Measurements from ENCODE around the gene DLGAP4.

DLGAP4 gene

GRCh38 chr20:36305602-36306551 lies at the start of gene DLGAP4:
DLGAP4 (plus strand) TSS chr20:36306339; CDS start chr20:36431718, 125,379 bp downstream.
- Histone ChIP-seq H3K9me2 (replicated peaks; ENCODE audit: control insufficient read depth, low read length) (no peaks in the 10 kb centered on the region), H3K79me2 (ENCODE audit: control insufficient read depth, low read length) (no peaks in the 10 kb centered on the region), H3K27me3 (ENCODE audit: control insufficient read depth, low read length) (peaks cover 34% of the 10 kb centered on the region), H3K4me2 (ENCODE audit: low read length) (no peak within 1 kb of the TSS), H4K20me1 (ENCODE audit: control insufficient read depth, insufficient read depth, low read depth, low read length) (no peaks in the 10 kb centered on the region), H3F3A (ENCODE audit: control insufficient read depth, insufficient read depth) (peaks cover 2% of the 10 kb centered on the region; the same call in 1 of the 2 replicates), H3K4me1 (ENCODE audit: control insufficient read depth, low read length) (no peaks in the 10 kb centered on the region), H3K4me3 (ENCODE audit: low read length) (no peak within 1 kb of the TSS), H3K9me3 (ENCODE audit: control insufficient read depth, insufficient read depth, low read length) (no peaks in the 10 kb centered on the region), H3K27ac (ENCODE audit: low read depth, low read length) (no peak within 1 kb of the TSS), H3K36me3 (ENCODE audit: control insufficient read depth, low read length) (no peaks in the 10 kb centered on the region)
- TF ChIP-seq, protein P1, sequence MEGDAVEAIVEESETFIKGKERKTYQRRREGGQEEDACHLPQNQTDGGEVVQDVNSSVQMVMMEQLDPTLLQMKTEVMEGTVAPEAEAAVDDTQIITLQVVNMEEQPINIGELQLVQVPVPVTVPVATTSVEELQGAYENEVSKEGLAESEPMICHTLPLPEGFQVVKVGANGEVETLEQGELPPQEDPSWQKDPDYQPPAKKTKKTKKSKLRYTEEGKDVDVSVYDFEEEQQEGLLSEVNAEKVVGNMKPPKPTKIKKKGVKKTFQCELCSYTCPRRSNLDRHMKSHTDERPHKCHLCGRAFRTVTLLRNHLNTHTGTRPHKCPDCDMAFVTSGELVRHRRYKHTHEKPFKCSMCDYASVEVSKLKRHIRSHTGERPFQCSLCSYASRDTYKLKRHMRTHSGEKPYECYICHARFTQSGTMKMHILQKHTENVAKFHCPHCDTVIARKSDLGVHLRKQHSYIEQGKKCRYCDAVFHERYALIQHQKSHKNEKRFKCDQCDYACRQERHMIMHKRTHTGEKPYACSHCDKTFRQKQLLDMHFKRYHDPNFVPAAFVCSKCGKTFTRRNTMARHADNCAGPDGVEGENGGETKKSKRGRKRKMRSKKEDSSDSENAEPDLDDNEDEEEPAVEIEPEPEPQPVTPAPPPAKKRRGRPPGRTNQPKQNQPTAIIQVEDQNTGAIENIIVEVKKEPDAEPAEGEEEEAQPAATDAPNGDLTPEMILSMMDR (IDR thresholded peaks at IDR 0.05; ENCODE audit: low read depth, low read length, poor library complexity, severe bottlenecking), result no peak
- no peak for TF ChIP-seq EZH2phosphoT487 (IDR thresholded peaks at IDR 0.05; ENCODE audit: borderline replicate concordance, low read length)

DNA sequence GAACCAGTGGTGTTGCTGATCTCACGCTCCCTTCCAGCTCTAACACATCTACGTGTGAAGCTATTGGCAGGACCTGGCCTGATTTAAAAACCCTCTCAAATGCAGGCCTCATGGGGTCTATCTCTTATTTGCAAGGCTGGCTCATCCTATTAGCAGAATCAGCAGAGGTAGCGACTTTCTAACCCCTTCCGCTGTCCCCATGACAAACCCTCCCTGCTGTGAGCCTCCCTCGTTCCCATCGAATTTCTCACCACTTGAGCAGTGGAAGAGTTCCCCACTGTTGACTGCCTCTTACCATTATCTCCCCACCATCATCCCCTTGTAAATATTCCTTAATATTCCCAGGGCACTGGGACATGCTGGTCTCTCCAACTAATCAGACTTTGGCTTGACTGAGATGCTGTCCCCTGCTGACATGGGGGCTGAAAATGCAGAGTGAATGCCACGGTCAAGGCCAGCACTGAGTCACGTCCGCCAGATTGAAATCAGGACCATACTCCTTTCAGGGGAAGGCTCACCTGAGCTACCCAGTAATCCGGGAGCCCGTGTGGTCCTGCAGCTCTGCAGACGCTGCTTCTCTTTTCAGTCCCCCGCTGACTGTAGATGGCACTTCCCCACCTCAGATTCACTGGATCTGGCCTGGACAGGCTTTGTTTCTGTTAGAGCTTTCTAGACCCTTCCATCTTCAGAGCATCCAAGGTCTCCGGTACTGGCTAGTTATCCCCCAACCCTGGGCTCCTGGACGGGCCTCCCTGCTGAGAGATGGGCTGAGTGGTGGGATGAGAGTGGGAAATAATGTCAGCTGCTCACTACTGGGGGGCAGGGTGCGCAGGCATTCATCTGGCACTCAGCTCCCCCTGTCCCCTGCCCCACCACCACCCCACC lies 46.7 kb upstream of the DLGAP4 start:
- Histone ChIP-seq H3K4me3 (ENCODE audit: low read length) (no peak overlapping the region), H3K9me3 (ENCODE audit: control insufficient read depth, insufficient read depth, low read length) (no peaks in the 10 kb centered on the region), H3K4me1 (ENCODE audit: control insufficient read depth, low read length) (no peaks in the 10 kb centered on the region), H4K20me1 (ENCODE audit: control insufficient read depth, insufficient read depth, low read depth, low read length) (no peaks in the 10 kb centered on the region), H3K9me2 (replicated peaks; ENCODE audit: control insufficient read depth, low read length) (no peaks in the 10 kb centered on the region), H3K79me2 (ENCODE audit: control insufficient read depth, low read length) (no peaks in the 10 kb centered on the region), H3K27me3 (ENCODE audit: control insufficient read depth, low read length) (no peaks in the 10 kb centered on the region), H3K27ac (ENCODE audit: low read depth, low read length) (no peak overlapping the region), H3K36me3 (ENCODE audit: control insufficient read depth, low read length) (peaks cover 7% of the 10 kb centered on the region; the same call in 1 of the 2 replicates), H3K4me2 (ENCODE audit: low read length) (no peak overlapping the region), H3F3A (ENCODE audit: control insufficient read depth, insufficient read depth) (no peaks in the 10 kb centered on the region)
- TF ChIP-seq, protein P1 (IDR thresholded peaks at IDR 0.05; ENCODE audit: low read depth, low read length, poor library complexity, severe bottlenecking), result no peak
- TF ChIP-seq EZH2phosphoT487 (IDR thresholded peaks at IDR 0.05; ENCODE audit: borderline replicate concordance, low read length), result no peak

GRCh38 chr20:36260316-36260715 lies 45.8 kb upstream of the DLGAP4 start:
- Histone ChIP-seq H3F3A (ENCODE audit: control insufficient read depth, insufficient read depth) (no peaks in the 10 kb centered on the region), H3K27ac (ENCODE audit: low read depth, low read length) (no peak overlapping the region), H3K9me2 (replicated peaks; ENCODE audit: control insufficient read depth, low read length) (no peaks in the 10 kb centered on the region), H3K79me2 (ENCODE audit: control insufficient read depth, low read length) (no peaks in the 10 kb centered on the region), H3K4me2 (ENCODE audit: low read length) (no peak overlapping the region), H3K27me3 (ENCODE audit: control insufficient read depth, low read length) (no peaks in the 10 kb centered on the region), H3K4me3 (ENCODE audit: low read length) (no peak overlapping the region), H4K20me1 (ENCODE audit: control insufficient read depth, insufficient read depth, low read depth, low read length) (no peaks in the 10 kb centered on the region), H3K4me1 (ENCODE audit: control insufficient read depth, low read length) (no peaks in the 10 kb centered on the region), H3K9me3 (ENCODE audit: control insufficient read depth, insufficient read depth, low read length) (no peaks in the 10 kb centered on the region), H3K36me3 (ENCODE audit: control insufficient read depth, low read length) (peaks cover 7% of the 10 kb centered on the region; the same call in 1 of the 2 replicates)
- TF ChIP-seq EZH2phosphoT487 (IDR thresholded peaks at IDR 0.05; ENCODE audit: borderline replicate concordance, low read length), result no peak
- TF ChIP-seq, protein P1 (IDR thresholded peaks at IDR 0.05; ENCODE audit: low read depth, low read length, poor library complexity, severe bottlenecking), result no peak

All from DOHH2 (cell line).